Vagina (tissue), 2 donors: Measurements from ENCODE around the gene NUMB.

Experiments
- CTCF ChIP-seq, 3 experiments: fragments of 450-650 bp in 2 of 3; fragments of 200-600 bp in 1 of 3; sonication (generic) in 1 of 3; IDR thresholded peaks; one replicate each; pipeline ENCODE4 v1.5.1; 2017 to 2019; ENCODE audit warnings: antibody characterized with exemption in 3 of 3, mild to moderate bottlenecking in 2 of 3, moderate library complexity in 2 of 3
- POLR2A ChIP-seq, 2 donors: fragments of 450-650 bp; IDR thresholded peaks; one replicate each; pipeline ENCODE4 v1.6.1; 2017; ENCODE audit warnings: antibody characterized with exemption in 2 of 2, mild to moderate bottlenecking in 2 of 2, moderate library complexity in 2 of 2
- POLR2AphosphoS5 ChIP-seq, 2 donors: sonication (generic); formaldehyde crosslinking; IDR thresholded peaks; one replicate each; pipeline ENCODE4 v1.9.0; 2017; ENCODE audit warnings: antibody characterized with exemption in 2 of 2, mild to moderate bottlenecking in 2 of 2, low read depth in 1 of 2; ENCODE audit not compliant: insufficient read depth in 1 of 2

- TF ChIP-seq POLR2A (IDR thresholded peaks at IDR 0.05) (no peak), CTCF (IDR thresholded peaks at IDR 0.05) (no peak), POLR2AphosphoS5 (IDR thresholded peaks at IDR 0.05; ENCODE audit: insufficient read depth in 1 of 2, low read depth in 1 of 2) (no peak)
These were observed 3.2 kb upstream of the NUMB start for GRCh38 chr14:73461478-73462047.
